H1 (cell line): Measurements from ENCODE around the gene MMEL1. TPM values are rescaled to one million over a fixed set of nuclear protein-coding genes. Genes with fewer than 3 reads are reported as not detected.
A peak's percentile ranks its signal among the peaks of the same experiment; 100 is the strongest.

Experiments used
- CTCF ChIA-PET: fragments of 300-600 bp; sonication (Branson Sonifier 250); formaldehyde crosslinking; loops from one replicate; lab custom pipeline; 2021; ENCODE audit not compliant: partially characterized antibody; lab: Charles Lee
- POLR2A ChIA-PET: fragments of 300-600 bp; sonication (Branson Sonifier 250); formaldehyde crosslinking; loops from one replicate; lab custom pipeline; 2021; ENCODE audit warnings: inconsistent platforms; ENCODE audit not compliant: partially characterized antibody; lab: Charles Lee
- DNase-seq, 2 experiments: peaks; one replicate each; pipeline versions ENCODE4 v3.0.0 to v3.0.0-alpha.2; 2010 to 2022; ENCODE audit warnings: low spot score in 2 of 2, low read depth in 1 of 2, mixed read lengths in 1 of 2
- FAIRE-seq: peaks from 2 replicates; lab custom pipeline; 2011; peaks lifted over from hg19 to GRCh38; lab: Jason Lieb, UNC
- H2AFZ ChIP-seq: 2 replicates; pipeline ENCODE4 v1.8.1; 2012; ENCODE audit warnings: low read length, inconsistent platforms
- H2AK5ac ChIP-seq: 2 replicates; pipeline ENCODE4 v1.6.1; 2013; ENCODE audit warnings: low read depth, low read length
- H2BK120ac ChIP-seq: replicated peaks from 2 replicates; pipeline ENCODE3; 2013; ENCODE audit warnings: low read depth, low read length, inconsistent platforms
- H2BK12ac ChIP-seq: 2 replicates; pipeline ENCODE4 v1.6.1; 2013; ENCODE audit warnings: low read depth, low read length
- H2BK15ac ChIP-seq: 2 replicates; pipeline ENCODE4 v1.6.1; 2013; ENCODE audit warnings: low read length
- H2BK20ac ChIP-seq: 2 replicates; pipeline ENCODE4 v1.6.1; 2013; ENCODE audit warnings: low read length
- H2BK5ac ChIP-seq: 2 replicates; pipeline ENCODE4 v1.6.1; 2013; ENCODE audit warnings: low read depth, low read length
- H3K14ac ChIP-seq: 2 replicates; pipeline ENCODE4 v1.6.1; 2013; ENCODE audit warnings: inconsistent platforms; ENCODE audit not compliant: insufficient read length
- H3K18ac ChIP-seq: 2 replicates; pipeline ENCODE4 v1.6.1; 2013; ENCODE audit warnings: low read length; ENCODE audit errors: extremely low read depth
- H3K23ac ChIP-seq: 2 replicates; pipeline ENCODE4 v1.6.1; 2013; ENCODE audit warnings: inconsistent platforms; ENCODE audit not compliant: insufficient read length
- H3K23me2 ChIP-seq: 2 replicates; pipeline ENCODE4 v1.6.1; 2013; ENCODE audit warnings: low read depth, low read length
- H3K27ac ChIP-seq: 2 replicates; pipeline ENCODE4 v1.6.1; 2011; ENCODE audit warnings: low read depth, low read length, inconsistent platforms
- H3K27me3 ChIP-seq, 4 experiments: replicated peaks in 1 of 4; 1 replicate in 1 of 4; 2 replicates in 3 of 4; pipeline versions ENCODE4 v1.6.1 to v1.8.1; 2011 to 2013; ENCODE audit warnings: low read length in 3 of 4, mild to moderate bottlenecking in 3 of 4, inconsistent platforms in 2 of 4, mixed read lengths in 2 of 4, moderate library complexity in 1 of 4; ENCODE audit not compliant: control insufficient read depth in 3 of 4, insufficient read depth in 3 of 4; ENCODE audit errors: extremely low read depth in 1 of 4
- H3K36me3 ChIP-seq, 4 experiments: 2 replicates each; pipeline versions ENCODE4 v1.6.1 to v1.8.1; 2011 to 2013; ENCODE audit warnings: mild to moderate bottlenecking in 4 of 4, low read length in 3 of 4, moderate library complexity in 2 of 4, control low read depth in 1 of 4, inconsistent platforms in 1 of 4; ENCODE audit not compliant: insufficient read depth in 4 of 4, control insufficient read depth in 2 of 4
- H3K4ac ChIP-seq: replicated peaks from 2 replicates; pipeline ENCODE3; 2013; ENCODE audit warnings: low read length, low read depth, mixed read lengths, inconsistent platforms; ENCODE audit not compliant: insufficient read length
- H3K4me1 ChIP-seq, 4 experiments: replicated peaks in 1 of 4; 1 replicate in 1 of 4; 2 replicates in 3 of 4; pipeline versions ENCODE4 v1.6.1 to v1.8.1; 2011 to 2013; ENCODE audit warnings: low read length in 3 of 4, inconsistent platforms in 2 of 4, mixed read lengths in 1 of 4; ENCODE audit not compliant: insufficient read depth in 4 of 4, control insufficient read depth in 3 of 4
- H3K4me2 ChIP-seq, 2 experiments: 2 replicates each; pipeline versions ENCODE4 v1.6.1 to v1.8.1; 2011 to 2013; ENCODE audit warnings: low read depth in 2 of 2, low read length in 2 of 2, control low read depth in 1 of 2, inconsistent platforms in 1 of 2, mild to moderate bottlenecking in 1 of 2; ENCODE audit not compliant: insufficient read depth in 1 of 2
- H3K4me3 ChIP-seq, 4 experiments: fragments of 200-600, 300-600 bp in 1 of 4; sonication (generic), shearing (Covaris generic), sonication (Bioruptor Twin) in 1 of 4; 2 replicates each; pipeline versions ENCODE4 v1.5.1 to v1.8.1; 2011 to 2016; ENCODE audit warnings: low read length in 4 of 4, low read depth in 3 of 4, control low read depth in 2 of 4, inconsistent platforms in 2 of 4, mild to moderate bottlenecking in 2 of 4, mixed read lengths in 1 of 4, moderate library complexity in 1 of 4; ENCODE audit not compliant: insufficient read depth in 2 of 4; ENCODE audit errors: extremely low read depth in 1 of 4
- H3K56ac ChIP-seq: replicated peaks from 2 replicates; pipeline ENCODE3; 2013; ENCODE audit warnings: low read depth, mild to moderate bottlenecking, mixed read lengths, low read length, inconsistent platforms; ENCODE audit not compliant: insufficient read length
- H3K79me1 ChIP-seq: 2 replicates; pipeline ENCODE4 v1.6.1; 2013; ENCODE audit warnings: low read depth, low read length, control low read depth
- H3K79me2 ChIP-seq, 2 experiments: 2 replicates each; pipeline versions ENCODE4 v1.6.1 to v1.8.1; 2012 to 2013; ENCODE audit warnings: low read length in 2 of 2, mild to moderate bottlenecking in 2 of 2, inconsistent platforms in 1 of 2; ENCODE audit not compliant: insufficient read depth in 2 of 2, control insufficient read depth in 1 of 2
- H3K9ac ChIP-seq, 4 experiments: replicated peaks in 1 of 4; 1 replicate in 1 of 4; 2 replicates in 3 of 4; pipeline versions ENCODE4 v1.6.1 to v1.8.1; 2011 to 2013; ENCODE audit warnings: low read depth in 3 of 4, low read length in 3 of 4, control low read depth in 2 of 4, mild to moderate bottlenecking in 2 of 4, moderate library complexity in 2 of 4, inconsistent platforms in 1 of 4; ENCODE audit errors: extremely low read depth in 1 of 4
- H3K9me3 ChIP-seq, 2 experiments: 2 replicates each; pipeline versions ENCODE4 v1.6.1 to v1.8.1; 2012 to 2013; ENCODE audit warnings: mild to moderate bottlenecking in 2 of 2, moderate library complexity in 2 of 2, control low read depth in 1 of 2, inconsistent platforms in 1 of 2, low read depth in 1 of 2, low read length in 1 of 2, mixed read lengths in 1 of 2; ENCODE audit not compliant: insufficient read depth in 2 of 2
- H4K20me1 ChIP-seq, 2 experiments: replicated peaks in 1 of 2; 2 replicates each; pipeline versions ENCODE3 to v1.8.1; 2011 to 2013; ENCODE audit warnings: inconsistent platforms in 2 of 2, low read length in 2 of 2, mild to moderate bottlenecking in 1 of 2; ENCODE audit not compliant: insufficient read depth in 2 of 2, control insufficient read depth in 1 of 2
- H4K5ac ChIP-seq: 2 replicates; pipeline ENCODE4 v1.6.1; 2013; ENCODE audit warnings: low read length, low read depth, mixed read lengths, inconsistent platforms; ENCODE audit not compliant: insufficient read length
- H4K8ac ChIP-seq: 2 replicates; pipeline ENCODE4 v1.8.0; 2013; ENCODE audit warnings: mild to moderate bottlenecking, moderate library complexity, low read length, inconsistent platforms; ENCODE audit not compliant: insufficient read depth; ENCODE audit errors: extremely low read depth
- H4K91ac ChIP-seq: replicated peaks from 2 replicates; pipeline ENCODE3; 2013; ENCODE audit warnings: low read length, mixed read lengths, inconsistent platforms; ENCODE audit not compliant: insufficient read length
- POLR2A ChIP-seq, 2 experiments: IDR thresholded peaks; 1 replicate in 1 of 2; 2 replicates in 1 of 2; pipeline ENCODE4 v1.6.1; 2011; ENCODE audit warnings: low read depth in 2 of 2, low read length in 2 of 2, mild to moderate bottlenecking in 2 of 2; ENCODE audit errors: control extremely low read depth in 1 of 2
- WGBS, 2 experiments: shearing (Covaris generic) in 1 of 2; methylation state at CpG; one replicate each; pipeline versions ENCODE4 v1.1.6 to v1.1.7; 2013 to 2015; ENCODE audit warnings: low lambda C conversion rate in 2 of 2, mixed read lengths in 2 of 2, inconsistent platforms in 1 of 2, low coverage in 1 of 2, missing lambda C conversion rate in 1 of 2; ENCODE audit not compliant: insufficient replicate concordance in 2 of 2, insufficient coverage in 1 of 2, insufficient read length in 1 of 2; ENCODE audit errors: extremely low coverage in 1 of 2, missing lambda C conversion rate in 1 of 2; 5-methylcytosine and 5-hydroxymethylcytosine counted together
- polyA plus RNA-seq, 7 experiments: library from polyadenylated mRNA; depleted of rRNA in 3 of 7; stranded (reverse) in 5 of 7; unstranded in 2 of 7; fragments of >200 nt in 5 of 7; fragments of 200-250 nt in 2 of 7; gene quantifications; 1 replicate in 5 of 7; 2 replicates in 1 of 7; 4 replicates in 1 of 7; pipeline versions ENCODE4 v1.2.1 to v1.2.3, GENCODE V29; 2011 to 2013; ENCODE audit warnings: missing spikeins in 2 of 7, mixed read lengths in 2 of 7
- total RNA-seq: library from RNA; stranded (reverse); fragmentation: NEBNext Ultra II Directional; extraction: Animal tissue kit (Norgen Biotek cat#: 25700); gene quantifications from 2 replicates; pipeline ENCODE4 v1.2.1, GENCODE V29; 2021

Gene MMEL1
- total and polyA plus RNA-seq, 2 of the 8 experiments (the other 6 are each of a cell fraction or from before 2014, with no cell fraction given), result 0.91 to 1.7 TPM

GRCh38 chr1:2602866-2603520 lies 29.8 kb downstream of the MMEL1 start:
- Histone ChIP-seq H2AFZ (no peak overlapping the region), H2BK12ac (no peak overlapping the region), H3K36me3 (no peaks in the 10 kb centered on the region), H3K4me3 (no peak overlapping the region), H2BK15ac (no peak overlapping the region), H3K4ac (no peak overlapping the region), H3K23me2 (no peaks in the 10 kb centered on the region), H3K79me2 (no peaks in the 10 kb centered on the region), H3K9ac (no peak overlapping the region), H4K8ac (no peak overlapping the region), H3K23ac (no peak overlapping the region), H3K9me3 (no peaks in the 10 kb centered on the region), H3K4me2 (no peak overlapping the region), H4K5ac (no peak overlapping the region), H3K27me3 (no peaks in the 10 kb centered on the region), H3K4me1 (no peaks in the 10 kb centered on the region; a peak in 1 of 7 replicates), H3K14ac (no peak overlapping the region), H3K18ac (no peak overlapping the region), H2AK5ac (no peak overlapping the region), H2BK120ac (no peak overlapping the region), H4K91ac (no peak overlapping the region), H4K20me1 (no peaks in the 10 kb centered on the region), H3K56ac (no peak overlapping the region), H3K79me1 (no peaks in the 10 kb centered on the region), H3K27ac (no peak overlapping the region), H2BK20ac (no peak overlapping the region), H2BK5ac (no peak overlapping the region)
- FAIRE-seq (no peak), DNase-seq (peak in 1 of 2 experiments; percentile 34)
- CTCF ChIA-PET, result interaction anchor here (0.6 to 1.4 kb wide), 2 partner anchors 11 to 659 kb away, joined by 3 read pairs; no protein-coding TSS in a partner anchor
- POLR2A ChIA-PET, result no interaction called here
- 85% methylated on average over 12 of the region's 18 CpGs; no CpG with 5 or more reads in 1 of the 2 experiments for WGBS, 2 experiments
- no peak for TF ChIP-seq POLR2A (IDR thresholded peaks at IDR 0.05; ENCODE audit: control extremely low read depth in 1 of 2, low read depth in 2 of 2, low read length in 2 of 2)
